ENCODE measurements around the gene SI.
"Not testable (repeated sequence)": the region's sequence is repeated elsewhere in the genome, so short reads cannot be mapped to it uniquely, and the experiment has no call there.

The SI gene

DNA sequence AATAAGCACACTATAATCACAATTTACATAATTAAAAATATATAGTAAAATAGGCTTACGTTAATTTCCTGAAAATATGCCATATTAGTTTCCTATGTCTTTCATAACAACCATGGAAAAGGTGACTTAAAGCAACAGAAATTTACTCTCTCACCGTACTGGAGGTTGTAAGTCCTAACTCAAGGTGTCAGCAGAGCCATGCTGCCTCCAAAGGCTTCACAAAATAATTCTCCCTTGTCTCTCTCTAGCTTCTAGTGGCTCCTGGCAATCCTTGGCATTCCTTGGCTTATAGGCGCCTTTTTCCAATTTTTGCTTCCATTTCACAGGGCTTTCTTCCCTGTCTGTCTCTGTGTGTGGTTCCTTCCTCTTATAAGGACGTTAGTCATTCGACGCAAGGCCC is 7.6 kb downstream of the SI start:
- TF ChIP-seq, protein P1, sequence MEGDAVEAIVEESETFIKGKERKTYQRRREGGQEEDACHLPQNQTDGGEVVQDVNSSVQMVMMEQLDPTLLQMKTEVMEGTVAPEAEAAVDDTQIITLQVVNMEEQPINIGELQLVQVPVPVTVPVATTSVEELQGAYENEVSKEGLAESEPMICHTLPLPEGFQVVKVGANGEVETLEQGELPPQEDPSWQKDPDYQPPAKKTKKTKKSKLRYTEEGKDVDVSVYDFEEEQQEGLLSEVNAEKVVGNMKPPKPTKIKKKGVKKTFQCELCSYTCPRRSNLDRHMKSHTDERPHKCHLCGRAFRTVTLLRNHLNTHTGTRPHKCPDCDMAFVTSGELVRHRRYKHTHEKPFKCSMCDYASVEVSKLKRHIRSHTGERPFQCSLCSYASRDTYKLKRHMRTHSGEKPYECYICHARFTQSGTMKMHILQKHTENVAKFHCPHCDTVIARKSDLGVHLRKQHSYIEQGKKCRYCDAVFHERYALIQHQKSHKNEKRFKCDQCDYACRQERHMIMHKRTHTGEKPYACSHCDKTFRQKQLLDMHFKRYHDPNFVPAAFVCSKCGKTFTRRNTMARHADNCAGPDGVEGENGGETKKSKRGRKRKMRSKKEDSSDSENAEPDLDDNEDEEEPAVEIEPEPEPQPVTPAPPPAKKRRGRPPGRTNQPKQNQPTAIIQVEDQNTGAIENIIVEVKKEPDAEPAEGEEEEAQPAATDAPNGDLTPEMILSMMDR (IDR thresholded peaks at IDR 0.05): no peak
- no peak for TF ChIP-seq ZFX (IDR thresholded peaks at IDR 0.05; ENCODE audit: borderline replicate concordance)
- H3K27ac ChIP-seq: no peak overlapping the region

DNA sequence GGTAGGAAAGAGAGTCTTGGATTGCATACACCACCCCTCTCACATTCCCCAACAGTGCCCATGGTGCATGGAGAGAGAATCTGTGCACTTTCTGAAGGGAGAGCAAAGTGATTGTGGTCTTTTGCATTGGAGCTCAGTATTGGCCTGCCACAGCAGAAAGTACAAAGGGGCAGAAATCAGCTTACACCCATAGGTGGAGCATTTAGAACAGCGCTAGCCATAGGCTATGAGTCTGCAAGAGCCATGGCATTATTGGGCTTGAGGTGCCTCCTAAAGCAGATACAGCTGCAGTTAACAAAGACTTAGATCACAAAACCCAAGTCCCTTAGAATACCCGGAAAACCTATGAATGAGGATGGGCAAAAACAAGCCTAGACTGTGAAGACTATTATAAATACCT is 21.8 kb downstream of the SI start:
- H3K27ac ChIP-seq: no peak overlapping the region
- no peak for TF ChIP-seq ZFX (IDR thresholded peaks at IDR 0.05; ENCODE audit: borderline replicate concordance)
- TF ChIP-seq, protein P1 (IDR thresholded peaks at IDR 0.05): no peak

DNA sequence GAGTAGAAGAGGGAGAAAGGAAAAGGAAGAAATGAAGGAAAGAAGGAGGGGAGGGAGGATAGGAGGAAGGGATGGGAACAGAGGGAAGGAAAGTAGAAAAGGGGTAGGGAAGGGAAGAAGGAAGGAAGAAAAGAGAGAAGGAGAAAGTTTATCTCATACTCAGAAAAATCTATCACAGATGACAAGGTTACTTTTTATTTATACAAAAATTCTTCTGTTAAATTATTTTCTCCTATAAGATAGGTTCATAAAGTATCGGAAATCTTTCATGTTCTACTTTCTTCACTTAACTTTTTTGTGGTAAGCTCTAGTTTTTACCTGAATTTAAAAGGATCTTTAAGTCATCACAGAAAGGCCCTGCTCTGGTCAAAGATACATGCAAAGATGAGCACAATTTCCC is 38.1 kb downstream of the SI start:
- TF ChIP-seq, protein P1 (IDR thresholded peaks at IDR 0.05): no peak
- no peak for TF ChIP-seq ZFX (IDR thresholded peaks at IDR 0.05; ENCODE audit: borderline replicate concordance)
- H3K27ac ChIP-seq: no peak overlapping the region

DNA sequence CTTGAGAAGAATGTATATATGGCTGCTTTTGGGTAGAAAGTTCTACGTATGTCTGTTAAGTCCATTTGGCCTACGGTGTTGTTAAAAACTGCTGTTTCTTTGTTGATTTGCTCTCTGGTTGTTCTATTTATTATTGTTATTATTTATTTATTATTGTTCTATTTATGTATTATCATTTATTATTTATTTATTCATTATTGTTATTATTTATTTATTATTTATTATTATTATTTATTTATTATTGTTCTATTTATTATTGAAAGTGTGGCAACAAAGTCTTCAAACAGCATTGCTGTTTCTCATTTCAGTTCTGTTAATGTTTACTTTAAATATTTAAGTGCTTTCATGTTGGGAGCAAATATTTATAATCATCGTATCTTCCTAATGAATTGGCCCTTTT is 66.7 kb downstream of the SI start:
- TF ChIP-seq ZFX (IDR thresholded peaks at IDR 0.05; ENCODE audit: borderline replicate concordance): no peak
- TF ChIP-seq, protein P1 (IDR thresholded peaks at IDR 0.05): no peak

DNA sequence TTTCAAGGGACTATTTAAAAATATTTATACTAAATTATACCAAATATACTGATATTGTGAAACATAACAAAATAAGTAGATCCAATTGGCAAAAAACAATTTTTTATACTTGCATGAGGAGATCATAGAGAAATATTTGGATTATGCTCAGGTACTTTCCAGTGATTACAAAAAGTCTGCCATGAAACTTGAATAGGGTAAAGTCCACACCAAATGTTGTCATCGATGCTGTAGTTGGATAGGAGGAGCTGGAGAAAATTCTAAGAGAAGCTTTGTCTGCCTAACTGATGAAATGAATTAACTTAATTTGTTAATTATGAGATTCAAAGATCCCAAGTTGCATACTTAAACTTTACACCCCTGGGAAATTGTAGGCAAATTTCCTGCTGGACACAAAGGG is 93.3 kb downstream of the SI start:
- no peak overlapping the region for H3K27ac ChIP-seq
- TF ChIP-seq, protein P1 (IDR thresholded peaks at IDR 0.05): no peak
- no peak for TF ChIP-seq ZFX (IDR thresholded peaks at IDR 0.05; ENCODE audit: borderline replicate concordance)

More for the DNA sequence above, 66.7 kb downstream of the SI start:
- no peak overlapping the region for H3K27ac ChIP-seq

DNA sequence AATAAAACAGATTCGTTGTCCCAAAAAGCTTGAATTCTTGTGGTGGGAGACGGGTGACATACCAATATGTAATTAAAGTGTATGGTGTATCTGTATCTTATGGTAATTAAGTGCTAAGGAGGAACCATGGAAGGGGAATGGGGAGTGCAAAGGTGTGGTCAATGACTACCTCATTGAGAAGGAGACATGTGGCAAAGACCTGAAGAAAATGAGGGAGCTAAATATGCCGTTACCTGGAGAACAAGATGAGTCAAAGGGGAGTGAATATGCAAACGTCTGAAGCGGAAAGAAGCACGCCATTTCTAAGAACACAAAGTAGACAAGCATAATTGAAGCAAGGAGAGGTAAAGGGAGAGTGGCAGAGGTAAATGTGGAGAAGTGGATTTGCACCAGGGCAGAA is 115.7 kb downstream of the SI start:
- TF ChIP-seq ZFX (IDR thresholded peaks at IDR 0.05; ENCODE audit: borderline replicate concordance): no peak
- TF ChIP-seq, protein P1 (IDR thresholded peaks at IDR 0.05): no peak
- H3K27ac ChIP-seq: no peak overlapping the region

DNA sequence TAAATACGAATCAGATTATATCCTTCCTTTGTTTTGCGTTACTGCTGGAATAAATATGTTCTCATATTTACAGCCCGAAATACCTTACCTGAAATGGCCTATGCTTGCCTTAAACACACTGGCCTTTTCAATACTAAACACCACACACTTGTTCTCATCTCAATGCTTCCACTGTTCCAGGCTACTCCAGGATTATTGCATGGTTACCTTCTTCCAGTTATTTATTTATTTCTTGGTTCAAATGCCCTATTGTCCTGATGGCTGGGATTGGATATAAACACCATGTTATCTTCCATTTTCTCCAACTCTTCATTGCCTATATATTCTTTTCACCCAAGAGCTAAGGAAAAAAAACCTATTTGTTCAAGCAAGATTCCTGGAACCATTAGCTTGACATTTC is 125.3 kb downstream of the SI start:
- TF ChIP-seq, protein P1 (IDR thresholded peaks at IDR 0.05): no peak
- no peak for TF ChIP-seq ZFX (IDR thresholded peaks at IDR 0.05; ENCODE audit: borderline replicate concordance)
- H3K27ac ChIP-seq: no peak overlapping the region

DNA sequence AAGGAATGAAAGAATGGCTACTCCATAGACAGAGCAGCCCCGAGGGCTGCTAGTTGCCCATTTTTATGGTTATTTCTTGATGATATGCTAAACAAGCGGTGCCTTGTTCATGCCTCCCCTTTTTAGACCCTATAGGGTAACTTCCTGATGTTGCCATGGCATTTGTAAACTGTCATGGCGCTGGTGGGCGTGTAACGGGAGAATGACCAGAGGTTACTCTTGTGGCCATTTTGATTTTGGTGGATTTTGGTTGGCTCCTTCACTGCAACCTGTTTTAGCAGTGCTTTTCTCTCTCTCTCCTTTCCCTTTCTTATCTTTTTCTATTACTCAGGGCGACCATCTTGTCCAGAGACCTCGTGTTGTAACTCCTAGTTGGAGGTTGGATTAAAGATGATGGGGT is 126.9 kb downstream of the SI start:
- H3K27ac ChIP-seq: not testable (repeated sequence)
